Breast epithelium (tissue), 4 donors: ENCODE measurements around the gene PPIB. TPM values are rescaled to one million over a fixed set of nuclear protein-coding genes. Genes with fewer than 3 reads are reported as not detected.

Experiments used
- DNase-seq, 2 donors: peaks; one replicate each; pipeline ENCODE4 v3.0.0-alpha.2; 2019; ENCODE audit warnings: low spot score in 2 of 2
- H3K27ac ChIP-seq, 2 donors: fragments of 200-600 bp; sonication (generic) in 1 of 2; one replicate each; pipeline ENCODE4 v1.5.1; 2016 to 2019; ENCODE audit warnings: mild to moderate bottlenecking in 1 of 2
- H3K27me3 ChIP-seq, 2 donors: fragments of 200-600 bp; sonication (generic) in 1 of 2; one replicate each; pipeline versions ENCODE4 v1.5.1 to v1.6.0; 2017 to 2019; ENCODE audit warnings: control low read depth in 1 of 2, mild to moderate bottlenecking in 1 of 2
- H3K36me3 ChIP-seq: fragments of 200-600 bp; one replicate; pipeline ENCODE4 v1.5.1; 2019
- H3K4me1 ChIP-seq, 2 donors: fragments of 200-600 bp; sonication (generic); one replicate each; pipeline ENCODE4 v1.5.1; 2016 to 2019; ENCODE audit warnings: control low read depth in 1 of 2
- H3K4me3 ChIP-seq, 3 donors: fragments of 200-600 bp; sonication (generic); 1 replicate in 2 of 3; 2 replicates in 1 of 3; pipeline ENCODE4 v1.5.1; 2016 to 2019; ENCODE audit warnings: mild to moderate bottlenecking in 3 of 3, moderate library complexity in 2 of 3
- H3K9me3 ChIP-seq, 2 donors: fragments of 200-600 bp; sonication (generic) in 1 of 2; one replicate each; pipeline ENCODE4 v1.5.1; 2016 to 2019; ENCODE audit warnings: control low read depth in 1 of 2
- CTCF ChIP-seq, 3 donors: fragments of 450-650 bp; IDR thresholded peaks; one replicate each; pipeline ENCODE4 v1.5.1; 2016 to 2017; ENCODE audit warnings: antibody characterized with exemption in 3 of 3, mild to moderate bottlenecking in 3 of 3, moderate library complexity in 3 of 3
- POLR2A ChIP-seq: fragments of 450-650 bp; IDR thresholded peaks from one replicate; pipeline ENCODE4 v1.6.1; 2016; ENCODE audit warnings: antibody characterized with exemption, mild to moderate bottlenecking, moderate library complexity
- POLR2AphosphoS5 ChIP-seq, 3 donors: sonication (generic); formaldehyde crosslinking; IDR thresholded peaks; one replicate each; pipeline ENCODE4 v1.6.1; 2017; ENCODE audit warnings: antibody characterized with exemption in 3 of 3
- intact Hi-C: fragments of 100-400 bp; cut with DNase I; formaldehyde crosslinking; loops from one replicate; pipeline ENCODE4 v1.15.1; 2023; ENCODE audit warnings: low total_unique reads
- total RNA-seq, 3 donors: library from RNA; depleted of rRNA; stranded (reverse); fragments of >200 nt; gene quantifications; one replicate each; pipeline ENCODE4 v1.1.0, GENCODE V29; 2016

Gene PPIB
- total RNA-seq, 3 donors from 2014 or later = 239 to 331 (median 312) TPM

- Histone ChIP-seq H3K36me3 (peaks cover 16% of the 10 kb centered on the region), H3K9me3 (no peaks in the 10 kb centered on the region), H3K27me3 (no peaks in the 10 kb centered on the region), H3K27ac (no peak overlapping the region), H3K4me3 (no peak overlapping the region), H3K4me1 (peaks cover 7 to 21% of the 10 kb centered on the region in 2 donors)
- DNase-seq = no peak
- intact Hi-C loops = no loop called here
- TF ChIP-seq CTCF (IDR thresholded peaks at IDR 0.05) (no peak), POLR2A (no peak), POLR2AphosphoS5 (IDR thresholded peaks at IDR 0.05) (no peak)
These were observed 5.2 kb downstream of the PPIB start for GRCh38 chr15:64157599-64158125.

- DNase-seq = no peak
- Histone ChIP-seq H3K4me3 (no peak overlapping the region), H3K4me1 (peaks cover 10 to 16% of the 10 kb centered on the region in 2 donors), H3K27ac (no peak overlapping the region), H3K9me3 (no peaks in the 10 kb centered on the region), H3K27me3 (peaks cover 0 to 3% of the 10 kb centered on the region in 2 donors), H3K36me3 (peaks cover 16% of the 10 kb centered on the region)
- intact Hi-C loops = no loop called here
- no peak for TF ChIP-seq POLR2A
- no peak for TF ChIP-seq POLR2AphosphoS5 (IDR thresholded peaks at IDR 0.05)
- no peak for TF ChIP-seq CTCF (IDR thresholded peaks at IDR 0.05)
These were observed 6.0 kb downstream of the PPIB start for GRCh38 chr15:64156652-64157331.

- TF ChIP-seq POLR2A (no peak), POLR2AphosphoS5 (IDR thresholded peaks at IDR 0.05) (no peak), CTCF (IDR thresholded peaks at IDR 0.05) (no peak)
- intact Hi-C loops = no loop called here
- Histone ChIP-seq H3K27me3 (peaks cover 0 to 4% of the 10 kb centered on the region in 2 donors), H3K27ac (peak overlapping the region in 1 of 2 donors; percentile 1), H3K4me1 (peaks cover 5 to 9% of the 10 kb centered on the region in 2 donors), H3K36me3 (peaks cover 16% of the 10 kb centered on the region), H3K9me3 (no peaks in the 10 kb centered on the region), H3K4me3 (no peak overlapping the region)
- DNase-seq = no peak
These were observed 6.8 kb downstream of the PPIB start for GRCh38 chr15:64155802-64156651.

- Histone ChIP-seq H3K4me3 (peak overlapping the region in 2 of 3 donors; percentile 19 to 63), H3K4me1 (peaks cover 0 to 5% of the 10 kb centered on the region in 2 donors), H3K27me3 (peaks cover 0 to 4% of the 10 kb centered on the region in 2 donors), H3K36me3 (peaks cover 16% of the 10 kb centered on the region), H3K27ac (peak overlapping the region; percentile 40 to 70), H3K9me3 (no peaks in the 10 kb centered on the region)
- intact Hi-C loops = no loop called here
- TF ChIP-seq POLR2AphosphoS5 (IDR thresholded peaks at IDR 0.05) = peak in 2 of 3 donors; percentile 37 to 41
- TF ChIP-seq POLR2A = no peak
- TF ChIP-seq CTCF (IDR thresholded peaks at IDR 0.05) = peak; percentile 92 to 95 (median 94)
- DNase-seq = peak; percentile 81 to 91
These were observed 9.1 kb downstream of the PPIB start for GRCh38 chr15:64153480-64154367.
